Measurements from ENCODE around the gene ZNF160. TPM values are rescaled to one million over a fixed set of nuclear protein-coding genes. Genes with fewer than 3 reads are reported as not detected.
"Not testable (repeated sequence)": the region's sequence is repeated elsewhere in the genome, so short reads cannot be mapped to it uniquely, and the experiment has no call there.

Gene ZNF160
- total RNA-seq, 4 donors from 2014 or later, result 10.9 to 75.3 (median 52.1) TPM

- Histone ChIP-seq H3K27me3 (no peaks in the 10 kb centered on the region), H3K4me1 (no peaks in the 10 kb centered on the region), H3K27ac (no peak overlapping the region), H3K4me3 (no peak overlapping the region), H3K36me3 (no peaks in the 10 kb centered on the region), H3K9me3 (peaks cover 0 to 6% of the 10 kb centered on the region in 2 donors)
- intact Hi-C loops (cut with DNase I; ENCODE audit: low total_unique reads), result no loop called here
- TF ChIP-seq POLR2A (IDR thresholded peaks at IDR 0.05) (no peak), CTCF (IDR thresholded peaks at IDR 0.05) (no peak)
- no peak for DNase-seq
These were observed 65.8 kb downstream of the ZNF160 start for GRCh38 chr19:53037101-53038097.

- Histone ChIP-seq H3K36me3 (no peaks in the 10 kb centered on the region), H3K4me3 (no peak overlapping the region), H3K27me3 (no peaks in the 10 kb centered on the region), H3K27ac (no peak overlapping the region), H3K4me1 (no peaks in the 10 kb centered on the region), H3K9me3 (peaks cover 0 to 6% of the 10 kb centered on the region in 2 donors)
- no peak for TF ChIP-seq POLR2A (IDR thresholded peaks at IDR 0.05)
- no peak for TF ChIP-seq CTCF (IDR thresholded peaks at IDR 0.05)
- DNase-seq, result no peak
- intact Hi-C loops (cut with DNase I; ENCODE audit: low total_unique reads), result no loop called here
These were observed 68.1 kb downstream of the ZNF160 start for GRCh38 chr19:53034948-53035675.

GRCh38 chr19:53034054-53034453, 69.2 kb downstream of the ZNF160 start:
- no peak overlapping the region for H3K4me3 ChIP-seq
- DNase-seq, result no peak
- intact Hi-C loops (cut with DNase I; ENCODE audit: low total_unique reads), result no loop called here
- H3K9me3 ChIP-seq, result peaks cover 0 to 6% of the 10 kb centered on the region in 2 donors
- no peaks in the 10 kb centered on the region for H3K27me3 ChIP-seq
- H3K36me3 ChIP-seq, result no peaks in the 10 kb centered on the region
- H3K4me1 ChIP-seq, result no peaks in the 10 kb centered on the region
- H3K27ac ChIP-seq, result no peak overlapping the region
- TF ChIP-seq POLR2A (IDR thresholded peaks at IDR 0.05) (no peak), CTCF (IDR thresholded peaks at IDR 0.05) (no peak)

GRCh38 chr19:53028306-53028705, 74.9 kb downstream of the ZNF160 start:
- H3K27ac ChIP-seq; intact Hi-C loops (cut with DNase I; ENCODE audit: low total_unique reads); DNase-seq; H3K9me3 ChIP-seq; H3K4me1 ChIP-seq; H3K27me3 ChIP-seq; H3K36me3 ChIP-seq; H3K4me3 ChIP-seq: not testable (repeated sequence)

- Histone ChIP-seq H3K4me1 (no peaks in the 10 kb centered on the region), H3K36me3 (no peaks in the 10 kb centered on the region), H3K27me3 (no peaks in the 10 kb centered on the region), H3K27ac (no peak overlapping the region), H3K9me3 (no peaks in the 10 kb centered on the region), H3K4me3 (no peak overlapping the region)
- TF ChIP-seq CTCF (IDR thresholded peaks at IDR 0.05) (no peak), POLR2A (IDR thresholded peaks at IDR 0.05) (no peak)
- intact Hi-C loops (cut with DNase I; ENCODE audit: low total_unique reads), result no loop called here
- DNase-seq, result no peak
These were observed 83.5 kb downstream of the ZNF160 start for GRCh38 chr19:53019684-53020083.

Other genes starting within 250 kb of the ZNF160 start
- 10 to 100 TPM in 3 of 4 donors, 1 to 10 TPM in 1; 4.7 to 92.2 (median 36.0) TPM for gene ZNF468, start 245.8 kb downstream of the ZNF160 start, total RNA-seq
- 10 to 100 TPM in 3 of 4 donors, 1 to 10 TPM in 1; 3.6 to 67.6 (median 15.2) TPM for gene ZNF320, start 205.8 kb downstream of the ZNF160 start, total RNA-seq
- 10 to 100 TPM in 1 of 4 donors, 1 to 10 TPM in 2, not detected in 1; 1.5 to 34.4 (median 6.1) TPM for gene ZNF888, start 180.0 kb downstream of the ZNF160 start, total RNA-seq
- gene ZNF816, start 140.5 kb downstream of the ZNF160 start, total RNA-seq, result 10 to 100 TPM in 2 of 4 donors, 1 to 10 TPM in 2; 3.1 to 25.4 (median 11.9) TPM
- gene ERVV-1, start 89.5 kb downstream of the ZNF160 start, total RNA-seq, result not detected
- gene ERVV-2, start 58.7 kb downstream of the ZNF160 start, total RNA-seq, result not detected
- gene ZNF415, start 29.5 kb upstream of the ZNF160 start, total RNA-seq, result 10 to 100 TPM in 2 of 4 donors, 1 to 10 TPM in 2; 9.5 to 27.2 (median 14.7) TPM
- 10 to 100 TPM; 10.2 to 25.4 (median 16.9) TPM for gene ZNF347, start 55.6 kb upstream of the ZNF160 start, total RNA-seq
- gene ZNF665, start 89.9 kb upstream of the ZNF160 start, total RNA-seq, result 10 to 100 TPM in 1 of 4 donors, 1 to 10 TPM in 2, under 1 TPM in 1; 0.77 to 14.2 (median 4.3) TPM
- gene ZNF677, start 151.5 kb upstream of the ZNF160 start, total RNA-seq, result 10 to 100 TPM in 3 of 4 donors, 1 to 10 TPM in 1; 3.1 to 62.7 (median 23.4) TPM
- not detected for gene VN1R2, start 154.9 kb upstream of the ZNF160 start, total RNA-seq
- not detected for gene VN1R4, start 164.3 kb upstream of the ZNF160 start, total RNA-seq
- gene ZNF845, start 230.3 kb upstream of the ZNF160 start, total RNA-seq, result 10 to 100 TPM in 2 of 4 donors, 1 to 10 TPM in 2; 5.0 to 18.0 (median 10.3) TPM

All from uterus (tissue), 4 donors.